ENCODE measurements around the gene MMP13. TPM values are rescaled to one million over a fixed set of nuclear protein-coding genes. Genes with fewer than 3 reads are reported as not detected.

Gene MMP13
- total RNA-seq, 1 experiment from 2014 or later = not detected

DNA sequence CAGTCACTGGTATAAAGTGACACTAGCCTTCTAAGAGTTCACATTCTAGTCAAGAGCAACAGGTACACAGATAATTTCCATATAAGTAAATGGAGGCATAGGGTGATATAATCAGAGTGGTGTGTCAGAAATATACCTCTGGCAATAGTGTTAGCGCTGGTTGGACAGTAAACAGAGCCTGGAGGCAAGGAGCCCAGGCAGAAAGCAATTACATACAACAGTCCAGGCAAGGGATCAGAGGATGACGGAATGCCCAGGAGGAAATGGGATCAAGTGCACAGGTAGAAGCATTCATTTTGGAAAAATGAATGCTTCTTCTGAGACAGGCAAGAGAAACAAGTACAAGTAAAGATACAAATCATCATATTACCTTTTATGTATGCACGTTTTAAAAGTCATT, 36.2 kb upstream of the MMP13 start:
- Mint-ChIP-seq H3K27me3 (ENCODE audit: low read depth) (no peaks in the 10 kb centered on the region), H3K27ac (no peak overlapping the region; a peak in 1 of 7 replicates), H3K9me3 (no peaks in the 10 kb centered on the region), H3K36me3 (ENCODE audit: insufficient read depth in 1 of 3, low read depth in 3 of 3) (no peaks in the 10 kb centered on the region), H3K4me1 (peaks cover 0 to 6% of the 10 kb centered on the region in 2 experiments; a peak in 2 of 4 replicates), H3K4me3 (no peak overlapping the region)
- no peaks in the 10 kb centered on the region for H3K79me1 ChIP-seq (ENCODE audit: insufficient read depth, low read depth, low read length, poor library complexity, severe bottlenecking)
- no peak overlapping the region for H3T11ph ChIP-seq (ENCODE audit: low read length)
- H3K14ac ChIP-seq (ENCODE audit: insufficient read depth, low read length) = no peak overlapping the region
- no peaks in the 10 kb centered on the region for H3K79me2 ChIP-seq (ENCODE audit: insufficient read depth, low read length)
- H2BK5ac ChIP-seq (ENCODE audit: insufficient read length, low read length) = no peak overlapping the region
- no peak overlapping the region for H2BK12ac ChIP-seq (ENCODE audit: insufficient read length, low read depth, low read length)
- H3K56ac ChIP-seq (ENCODE audit: insufficient read length, low read depth, low read length) = no peak overlapping the region
- no peaks in the 10 kb centered on the region for H3K9me3 ChIP-seq (ENCODE audit: control insufficient read depth, low read depth, low read length)
- H3K23ac ChIP-seq (ENCODE audit: insufficient read length, low read depth, low read length) = no peak overlapping the region
- H3K4me1 ChIP-seq (ENCODE audit: insufficient read depth, low read length) = no peaks in the 10 kb centered on the region; the same call in 1 of the 2 replicates
- H3K27me3 ChIP-seq (ENCODE audit: insufficient read depth, low read length) = no peaks in the 10 kb centered on the region
- no peak overlapping the region for H3K27ac ChIP-seq (ENCODE audit: insufficient read length, low read depth, low read length)
- no peak for DNase-seq
- H2BK120ac ChIP-seq (ENCODE audit: low read depth, low read length, poor library complexity, severe bottlenecking) = no peak overlapping the region
- H3K4ac ChIP-seq (ENCODE audit: low read depth, low read length) = no peak overlapping the region
- no peak overlapping the region for H3K9ac ChIP-seq (ENCODE audit: extremely low read depth, insufficient read length, low read length)
- H3K4me2 ChIP-seq (ENCODE audit: insufficient read depth, insufficient read length, low read length) = no peak overlapping the region
- no peak overlapping the region for H4K8ac ChIP-seq (replicated peaks; ENCODE audit: insufficient read length, low read depth, low read length)
- no peaks in the 10 kb centered on the region for H4K20me1 ChIP-seq (ENCODE audit: control insufficient read depth, insufficient read depth, insufficient read length)
- H4K91ac ChIP-seq (ENCODE audit: insufficient read length, low read depth, low read length) = no peak overlapping the region
- H3K18ac ChIP-seq (ENCODE audit: insufficient read length, low read depth, low read length) = no peak overlapping the region
- no peak overlapping the region for H2BK15ac ChIP-seq (ENCODE audit: low read depth, low read length)
- TF ChIP-seq, protein P1, sequence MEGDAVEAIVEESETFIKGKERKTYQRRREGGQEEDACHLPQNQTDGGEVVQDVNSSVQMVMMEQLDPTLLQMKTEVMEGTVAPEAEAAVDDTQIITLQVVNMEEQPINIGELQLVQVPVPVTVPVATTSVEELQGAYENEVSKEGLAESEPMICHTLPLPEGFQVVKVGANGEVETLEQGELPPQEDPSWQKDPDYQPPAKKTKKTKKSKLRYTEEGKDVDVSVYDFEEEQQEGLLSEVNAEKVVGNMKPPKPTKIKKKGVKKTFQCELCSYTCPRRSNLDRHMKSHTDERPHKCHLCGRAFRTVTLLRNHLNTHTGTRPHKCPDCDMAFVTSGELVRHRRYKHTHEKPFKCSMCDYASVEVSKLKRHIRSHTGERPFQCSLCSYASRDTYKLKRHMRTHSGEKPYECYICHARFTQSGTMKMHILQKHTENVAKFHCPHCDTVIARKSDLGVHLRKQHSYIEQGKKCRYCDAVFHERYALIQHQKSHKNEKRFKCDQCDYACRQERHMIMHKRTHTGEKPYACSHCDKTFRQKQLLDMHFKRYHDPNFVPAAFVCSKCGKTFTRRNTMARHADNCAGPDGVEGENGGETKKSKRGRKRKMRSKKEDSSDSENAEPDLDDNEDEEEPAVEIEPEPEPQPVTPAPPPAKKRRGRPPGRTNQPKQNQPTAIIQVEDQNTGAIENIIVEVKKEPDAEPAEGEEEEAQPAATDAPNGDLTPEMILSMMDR (conservative IDR thresholded peaks at IDR 0.05) = no peak
- no peak overlapping the region for H2AFZ ChIP-seq (ENCODE audit: low read length)
- WGBS (ENCODE audit: extremely low coverage, insufficient read length, low lambda C conversion rate) = no CpG with 5 or more reads among the region's 3 CpGs
- no peak overlapping the region for H2AK5ac ChIP-seq (ENCODE audit: insufficient read length, low read length)
- H4K5ac ChIP-seq (ENCODE audit: insufficient read length, low read depth, low read length) = no peak overlapping the region
- no peaks in the 10 kb centered on the region for H3K23me2 ChIP-seq (ENCODE audit: insufficient read length, low read depth, low read length, poor library complexity, severe bottlenecking)
- H2BK20ac ChIP-seq (ENCODE audit: low read depth, low read length, poor library complexity, severe bottlenecking) = no peak overlapping the region

Measured in H9 (cell line).